GM12878 (cell line): ENCODE data around the gene ATP13A5.

Source experiments
- ETV6 ChIP-seq, 2 experiments: fragments of 450-650 bp in 1 of 2; IDR thresholded peaks in 1 of 2; conservative IDR thresholded peaks in 1 of 2; 2 replicates each; pipeline ENCODE4 v1.6.1; 2014; ENCODE audit warnings: antibody characterized with exemption in 1 of 2, borderline replicate concordance in 1 of 2, low read depth in 1 of 2, mild to moderate bottlenecking in 1 of 2, moderate library complexity in 1 of 2
- FOXM1 ChIP-seq: IDR thresholded peaks from 2 replicates; pipeline ENCODE4 v1.6.1; 2012; ENCODE audit warnings: low read depth, mild to moderate bottlenecking, inconsistent platforms, low read length, moderate library complexity
- HDGF ChIP-seq: fragments of 450-650 bp; IDR thresholded peaks from 2 replicates; pipeline ENCODE4 v1.6.1; 2016; ENCODE audit warnings: antibody characterized with exemption
- RAD21 ChIP-seq: IDR thresholded peaks from 2 replicates; pipeline ENCODE4 v1.6.1; 2011; ENCODE audit warnings: mild to moderate bottlenecking, low read depth, low read length, moderate library complexity; ENCODE audit not compliant: insufficient read depth
- SP1 ChIP-seq: IDR thresholded peaks from one replicate; pipeline ENCODE4 v1.6.1; 2011; ENCODE audit warnings: low read depth, low read length
- TF ChIP-seq, protein P1 (sequence below), 3 experiments: IDR thresholded peaks in 2 of 3; conservative IDR thresholded peaks in 1 of 3; 2 replicates each; pipeline ENCODE4 v1.5.1; 2011; ENCODE audit warnings: low read depth in 3 of 3, low read length in 3 of 3, mild to moderate bottlenecking in 3 of 3, control low read depth in 2 of 3, moderate library complexity in 2 of 3, inconsistent platforms in 1 of 3, mixed read lengths in 1 of 3; ENCODE audit not compliant: control insufficient read depth in 2 of 3, insufficient read depth in 1 of 3; ENCODE audit errors: extremely low read depth in 1 of 3
- TF ChIP-seq, protein P2 (sequence below): IDR thresholded peaks from 2 replicates; pipeline ENCODE4 v1.6.1; 2012; ENCODE audit warnings: low read depth, low read length, improper control_type of control experiment
- TF ChIP-seq, protein P3 (sequence below): fragments of 450-650 bp; formaldehyde crosslinking; IDR thresholded peaks from 2 replicates; pipeline ENCODE4 v1.5.0; 2022; ENCODE audit warnings: mild to moderate bottlenecking, missing genetic modification characterization

DNA sequence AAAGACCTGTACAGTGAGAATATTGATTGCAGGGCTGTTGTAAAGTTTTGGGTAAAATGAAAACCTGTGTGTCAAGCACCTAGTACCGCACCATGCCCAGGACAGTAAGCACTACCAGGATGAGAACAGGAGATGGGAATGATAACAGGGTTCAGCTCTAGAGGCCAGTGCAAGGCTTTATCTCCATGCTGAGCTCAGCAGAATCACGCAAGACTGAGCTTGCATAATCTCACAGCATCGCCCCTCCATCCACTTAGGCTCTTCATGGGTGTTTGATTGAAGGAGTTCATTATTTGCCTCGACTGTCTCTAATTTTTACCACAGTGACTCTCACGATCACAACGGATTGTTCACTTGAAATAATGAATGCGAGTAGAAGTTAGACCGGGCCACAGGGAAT, 2.9 kb downstream of the ATP13A5 start:
- TF ChIP-seq, protein P1, sequence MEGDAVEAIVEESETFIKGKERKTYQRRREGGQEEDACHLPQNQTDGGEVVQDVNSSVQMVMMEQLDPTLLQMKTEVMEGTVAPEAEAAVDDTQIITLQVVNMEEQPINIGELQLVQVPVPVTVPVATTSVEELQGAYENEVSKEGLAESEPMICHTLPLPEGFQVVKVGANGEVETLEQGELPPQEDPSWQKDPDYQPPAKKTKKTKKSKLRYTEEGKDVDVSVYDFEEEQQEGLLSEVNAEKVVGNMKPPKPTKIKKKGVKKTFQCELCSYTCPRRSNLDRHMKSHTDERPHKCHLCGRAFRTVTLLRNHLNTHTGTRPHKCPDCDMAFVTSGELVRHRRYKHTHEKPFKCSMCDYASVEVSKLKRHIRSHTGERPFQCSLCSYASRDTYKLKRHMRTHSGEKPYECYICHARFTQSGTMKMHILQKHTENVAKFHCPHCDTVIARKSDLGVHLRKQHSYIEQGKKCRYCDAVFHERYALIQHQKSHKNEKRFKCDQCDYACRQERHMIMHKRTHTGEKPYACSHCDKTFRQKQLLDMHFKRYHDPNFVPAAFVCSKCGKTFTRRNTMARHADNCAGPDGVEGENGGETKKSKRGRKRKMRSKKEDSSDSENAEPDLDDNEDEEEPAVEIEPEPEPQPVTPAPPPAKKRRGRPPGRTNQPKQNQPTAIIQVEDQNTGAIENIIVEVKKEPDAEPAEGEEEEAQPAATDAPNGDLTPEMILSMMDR (IDR thresholded peaks at IDR 0.05 in 2 of 3, conservative IDR thresholded peaks at IDR 0.05 in 1 of 3; ENCODE audit: control insufficient read depth in 2 of 3, extremely low read depth in 1 of 3, insufficient read depth in 1 of 3, low read depth in 3 of 3, low read length in 3 of 3), result no peak
- TF ChIP-seq SP1, result no peak
- no peak for TF ChIP-seq FOXM1
- TF ChIP-seq, protein P2, sequence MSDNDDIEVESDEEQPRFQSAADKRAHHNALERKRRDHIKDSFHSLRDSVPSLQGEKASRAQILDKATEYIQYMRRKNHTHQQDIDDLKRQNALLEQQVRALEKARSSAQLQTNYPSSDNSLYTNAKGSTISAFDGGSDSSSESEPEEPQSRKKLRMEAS, result no peak
- TF ChIP-seq, protein P3, sequence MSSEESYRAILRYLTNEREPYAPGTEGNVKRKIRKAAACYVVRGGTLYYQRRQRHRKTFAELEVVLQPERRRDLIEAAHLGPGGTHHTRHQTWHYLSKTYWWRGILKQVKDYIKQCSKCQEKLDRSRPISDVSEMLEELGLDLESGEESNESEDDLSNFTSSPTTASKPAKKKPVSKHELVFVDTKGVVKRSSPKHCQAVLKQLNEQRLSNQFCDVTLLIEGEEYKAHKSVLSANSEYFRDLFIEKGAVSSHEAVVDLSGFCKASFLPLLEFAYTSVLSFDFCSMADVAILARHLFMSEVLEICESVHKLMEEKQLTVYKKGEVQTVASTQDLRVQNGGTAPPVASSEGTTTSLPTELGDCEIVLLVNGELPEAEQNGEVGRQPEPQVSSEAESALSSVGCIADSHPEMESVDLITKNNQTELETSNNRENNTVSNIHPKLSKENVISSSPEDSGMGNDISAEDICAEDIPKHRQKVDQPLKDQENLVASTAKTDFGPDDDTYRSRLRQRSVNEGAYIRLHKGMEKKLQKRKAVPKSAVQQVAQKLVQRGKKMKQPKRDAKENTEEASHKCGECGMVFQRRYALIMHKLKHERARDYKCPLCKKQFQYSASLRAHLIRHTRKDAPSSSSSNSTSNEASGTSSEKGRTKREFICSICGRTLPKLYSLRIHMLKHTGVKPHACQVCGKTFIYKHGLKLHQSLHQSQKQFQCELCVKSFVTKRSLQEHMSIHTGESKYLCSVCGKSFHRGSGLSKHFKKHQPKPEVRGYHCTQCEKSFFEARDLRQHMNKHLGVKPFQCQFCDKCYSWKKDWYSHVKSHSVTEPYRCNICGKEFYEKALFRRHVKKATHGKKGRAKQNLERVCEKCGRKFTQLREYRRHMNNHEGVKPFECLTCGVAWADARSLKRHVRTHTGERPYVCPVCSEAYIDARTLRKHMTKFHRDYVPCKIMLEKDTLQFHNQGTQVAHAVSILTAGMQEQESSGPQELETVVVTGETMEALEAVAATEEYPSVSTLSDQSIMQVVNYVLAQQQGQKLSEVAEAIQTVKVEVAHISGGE (CRISPR knock-in tag), result no peak
- no peak for TF ChIP-seq ETV6 (conservative IDR thresholded peaks at IDR 0.05 in 1 of 2, IDR thresholded peaks at IDR 0.05 in 1 of 2; ENCODE audit: borderline replicate concordance in 1 of 2, low read depth in 1 of 2)
- no peak for TF ChIP-seq HDGF
- no peak for TF ChIP-seq RAD21
